ENCODE data around the gene AARS1. TPM values are rescaled to one million over a fixed set of nuclear protein-coding genes. Genes with fewer than 3 reads are reported as not detected.

Gene AARS1
- polyA plus RNA-seq, 1 donor (not counting 4 experiments of a cell fraction or from before 2014, with no cell fraction given) = 83.7 TPM

GRCh38 chr16:70276392-70276791 is 12.9 kb downstream of the AARS1 start:
- Histone ChIP-seq H3K27me3 (ENCODE audit: control insufficient read depth, extremely low read depth, insufficient read depth, low read length) (no peaks in the 10 kb centered on the region), H3K9ac (ENCODE audit: control insufficient read depth, extremely low read depth, insufficient read depth, low read length) (no peak overlapping the region), H3K4me3 (ENCODE audit: control insufficient read depth in 2 of 3, extremely low read depth in 1 of 3, insufficient read depth in 2 of 3, low read depth in 1 of 3, low read length in 3 of 3) (no peak overlapping the region), H3K9me3 (ENCODE audit: control insufficient read depth, low read depth, low read length) (no peaks in the 10 kb centered on the region), H3K27ac (ENCODE audit: control insufficient read depth, insufficient read depth, low read length) (no peak overlapping the region), H3K9me1 (ENCODE audit: control insufficient read depth, extremely low read depth, insufficient read depth, low read length) (no peaks in the 10 kb centered on the region), H2AFZ (ENCODE audit: control insufficient read depth, low read length) (no peak overlapping the region), H4K20me1 (ENCODE audit: control insufficient read depth, extremely low read depth, insufficient read depth, low read length) (peaks cover 20% of the 10 kb centered on the region), H3K79me2 (ENCODE audit: control insufficient read depth, insufficient read depth, low read length) (peaks cover 36% of the 10 kb centered on the region), H3K36me3 (ENCODE audit: control insufficient read depth in 2 of 2, extremely low read depth in 1 of 2, insufficient read depth in 2 of 2, low read length in 2 of 2) (peaks cover 32 to 44% of the 10 kb centered on the region in 2 experiments), H3K4me1 (ENCODE audit: control insufficient read depth, extremely low read depth, insufficient read depth, low read length) (no peaks in the 10 kb centered on the region), H3K4me2 (ENCODE audit: control insufficient read depth, extremely low read depth, insufficient read depth, low read depth, low read length) (no peak overlapping the region)
- no peak for FAIRE-seq
- dilution Hi-C loops (cut with MboI; ENCODE audit: extremely low pct_ligation_motif_present, low sequenced_read_pairs) = no loop called here
- DNase-seq (ENCODE audit: low read depth, low spot score) = no peak
- TF ChIP-seq CTCF (optimal IDR thresholded peaks at IDR 0.05 in 1 of 3, IDR thresholded peaks at IDR 0.05 in 1 of 3, conservative IDR thresholded peaks at IDR 0.05 in 1 of 3; ENCODE audit: extremely low read depth in 1 of 3, insufficient read depth in 2 of 3, low read length in 3 of 3) = no peak
- TF ChIP-seq EZH2 (IDR thresholded peaks at IDR 0.05; ENCODE audit: low read length) = no peak

- Histone ChIP-seq H3K36me3 (ENCODE audit: control insufficient read depth in 2 of 2, extremely low read depth in 1 of 2, insufficient read depth in 2 of 2, low read length in 2 of 2) (peaks cover 26 to 40% of the 10 kb centered on the region in 2 experiments), H3K4me2 (ENCODE audit: control insufficient read depth, extremely low read depth, insufficient read depth, low read depth, low read length) (no peak overlapping the region), H3K4me1 (ENCODE audit: control insufficient read depth, extremely low read depth, insufficient read depth, low read length) (no peaks in the 10 kb centered on the region), H3K9ac (ENCODE audit: control insufficient read depth, extremely low read depth, insufficient read depth, low read length) (no peak overlapping the region), H3K9me1 (ENCODE audit: control insufficient read depth, extremely low read depth, insufficient read depth, low read length) (no peaks in the 10 kb centered on the region), H2AFZ (ENCODE audit: control insufficient read depth, low read length) (no peak overlapping the region), H3K27ac (ENCODE audit: control insufficient read depth, insufficient read depth, low read length) (no peak overlapping the region), H3K27me3 (ENCODE audit: control insufficient read depth, extremely low read depth, insufficient read depth, low read length) (no peaks in the 10 kb centered on the region), H3K4me3 (ENCODE audit: control insufficient read depth in 2 of 3, extremely low read depth in 1 of 3, insufficient read depth in 2 of 3, low read depth in 1 of 3, low read length in 3 of 3) (no peak overlapping the region), H4K20me1 (ENCODE audit: control insufficient read depth, extremely low read depth, insufficient read depth, low read length) (peaks cover 11% of the 10 kb centered on the region), H3K79me2 (ENCODE audit: control insufficient read depth, insufficient read depth, low read length) (peaks cover 6% of the 10 kb centered on the region), H3K9me3 (ENCODE audit: control insufficient read depth, low read depth, low read length) (no peaks in the 10 kb centered on the region)
- TF ChIP-seq CTCF (optimal IDR thresholded peaks at IDR 0.05 in 1 of 3, IDR thresholded peaks at IDR 0.05 in 1 of 3, conservative IDR thresholded peaks at IDR 0.05 in 1 of 3; ENCODE audit: extremely low read depth in 1 of 3, insufficient read depth in 2 of 3, low read length in 3 of 3) (no peak), EZH2 (IDR thresholded peaks at IDR 0.05; ENCODE audit: low read length) (no peak)
- DNase-seq (ENCODE audit: low read depth, low spot score) (no peak), FAIRE-seq (no peak)
- dilution Hi-C loops (cut with MboI; ENCODE audit: extremely low pct_ligation_motif_present, low sequenced_read_pairs) = no loop called here
These were observed 17.6 kb downstream of the AARS1 start for GRCh38 chr16:70271696-70272095.

Measured in keratinocyte (primary cell).